PC-3 (cell line): ENCODE results near the gene UBAC2.

Source experiments
- EZH2 ChIP-seq: fragments of 300-600 bp; sonication (generic); IDR thresholded peaks from one replicate; pipeline ENCODE4 v1.6.1; 2017; ENCODE audit warnings: antibody characterized with exemption, mild to moderate bottlenecking, low read length; ENCODE audit not compliant: unreplicated experiment
- EZH2phosphoT487 ChIP-seq: fragments of 300-600 bp; sonication (generic); IDR thresholded peaks from 2 replicates; pipeline ENCODE4 v1.6.1; 2018; ENCODE audit warnings: mild to moderate bottlenecking, antibody characterized with exemption, low read length, borderline replicate concordance
- TF ChIP-seq, protein P1 (sequence below): fragments of 300-600 bp; sonication (generic); conservative IDR thresholded peaks from 2 replicates; pipeline ENCODE4 v1.5.1; 2017; ENCODE audit warnings: antibody characterized with exemption, low read depth, mild to moderate bottlenecking, low read length

DNA sequence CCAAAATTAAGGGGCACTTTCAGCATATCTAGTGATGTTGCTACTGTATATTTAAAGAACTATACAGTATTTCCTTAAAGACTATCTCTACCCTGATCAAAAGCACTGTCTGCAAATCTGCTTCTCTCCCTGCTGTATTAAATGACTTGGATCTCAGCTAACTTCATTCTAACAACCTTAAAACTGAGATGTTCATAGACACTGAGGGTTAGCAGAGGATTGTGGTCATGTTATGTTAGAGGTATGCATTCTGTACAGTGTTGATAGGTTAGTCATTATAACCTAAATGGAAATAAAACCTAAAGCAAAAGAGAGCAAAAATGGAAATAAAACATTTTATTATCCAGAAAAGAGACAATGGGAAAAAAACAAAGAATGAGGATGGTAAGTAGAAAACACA, 96.7 kb downstream of the UBAC2 start:
- no peak for TF ChIP-seq EZH2phosphoT487
- TF ChIP-seq, protein P1, sequence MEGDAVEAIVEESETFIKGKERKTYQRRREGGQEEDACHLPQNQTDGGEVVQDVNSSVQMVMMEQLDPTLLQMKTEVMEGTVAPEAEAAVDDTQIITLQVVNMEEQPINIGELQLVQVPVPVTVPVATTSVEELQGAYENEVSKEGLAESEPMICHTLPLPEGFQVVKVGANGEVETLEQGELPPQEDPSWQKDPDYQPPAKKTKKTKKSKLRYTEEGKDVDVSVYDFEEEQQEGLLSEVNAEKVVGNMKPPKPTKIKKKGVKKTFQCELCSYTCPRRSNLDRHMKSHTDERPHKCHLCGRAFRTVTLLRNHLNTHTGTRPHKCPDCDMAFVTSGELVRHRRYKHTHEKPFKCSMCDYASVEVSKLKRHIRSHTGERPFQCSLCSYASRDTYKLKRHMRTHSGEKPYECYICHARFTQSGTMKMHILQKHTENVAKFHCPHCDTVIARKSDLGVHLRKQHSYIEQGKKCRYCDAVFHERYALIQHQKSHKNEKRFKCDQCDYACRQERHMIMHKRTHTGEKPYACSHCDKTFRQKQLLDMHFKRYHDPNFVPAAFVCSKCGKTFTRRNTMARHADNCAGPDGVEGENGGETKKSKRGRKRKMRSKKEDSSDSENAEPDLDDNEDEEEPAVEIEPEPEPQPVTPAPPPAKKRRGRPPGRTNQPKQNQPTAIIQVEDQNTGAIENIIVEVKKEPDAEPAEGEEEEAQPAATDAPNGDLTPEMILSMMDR: no peak
- TF ChIP-seq EZH2: no peak
